Cardiac septum (tissue), 1 donor: Measurements from ENCODE around the gene CD2. TPM values are rescaled to one million over a fixed set of nuclear protein-coding genes. Genes with fewer than 3 reads are reported as not detected.

Source experiments
- DNase-seq: peaks from one replicate; pipeline ENCODE4 v3.0.0-alpha.2; 2020; ENCODE audit warnings: low spot score
- intact Hi-C: fragments of 100-400 bp; cut with DNase I; formaldehyde crosslinking; loops from one replicate; pipeline ENCODE4 v1.14.0; 2022
- long read RNA-seq: library from polyadenylated mRNA; unstranded; transcript quantifications from one replicate; pipeline ENCODE4 v2.0.0, GENCODE V29; 2021
- total RNA-seq: library from RNA; stranded (reverse); fragmentation: NEBNext Ultra II Directional; extraction: Animal tissue kit (Norgen Biotek cat#: 25700); gene quantifications from one replicate; pipeline ENCODE4 v1.2.1, GENCODE V29; 2021
- donor health status: DM: no; HTN: no; CAD: no.

CD2 gene
- total RNA-seq = 0.75 TPM
- long read RNA-seq = 0 reads

GRCh38 chr1:116754198-116754977 is at the start of gene CD2:
TSS of gene CD2 (plus strand) at chr1:116754430. CDS start at chr1:116754493, 63 bp downstream.
- no peak for DNase-seq
- intact Hi-C loops = no loop called here

- no peak for DNase-seq
- intact Hi-C loops = no loop called here
Measured at GRCh38 chr1:116706123-116706522, 48.1 kb upstream of the CD2 start.

DNA sequence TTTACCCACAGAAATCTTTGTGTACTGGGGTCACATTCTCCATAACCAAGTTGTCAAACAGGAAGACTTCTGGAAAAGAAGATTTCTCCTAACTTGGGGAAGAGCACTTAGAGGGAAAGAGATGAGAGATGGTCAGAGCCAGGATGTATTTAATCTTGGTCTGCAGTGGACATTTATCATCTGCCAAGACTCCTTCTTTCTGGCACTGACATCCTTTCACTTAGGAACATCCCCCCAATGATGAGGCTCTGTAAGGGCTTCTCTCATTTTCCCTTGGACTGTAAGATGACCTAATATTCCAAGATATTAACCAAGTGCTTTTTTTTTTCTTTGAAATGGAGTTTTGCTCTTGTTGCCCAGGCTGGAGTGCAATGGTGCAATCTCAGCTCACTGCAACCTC is 47.4 kb upstream of the CD2 start:
- DNase-seq = no peak
- intact Hi-C loops = no loop called here

GRCh38 chr1:116708255-116708900 is 45.9 kb upstream of the CD2 start:
- intact Hi-C loops = no loop called here
- no peak for DNase-seq

- intact Hi-C loops = no loop called here
- no peak for DNase-seq
Measured at GRCh38 chr1:116709666-116710167, 44.5 kb upstream of the CD2 start.

DNA sequence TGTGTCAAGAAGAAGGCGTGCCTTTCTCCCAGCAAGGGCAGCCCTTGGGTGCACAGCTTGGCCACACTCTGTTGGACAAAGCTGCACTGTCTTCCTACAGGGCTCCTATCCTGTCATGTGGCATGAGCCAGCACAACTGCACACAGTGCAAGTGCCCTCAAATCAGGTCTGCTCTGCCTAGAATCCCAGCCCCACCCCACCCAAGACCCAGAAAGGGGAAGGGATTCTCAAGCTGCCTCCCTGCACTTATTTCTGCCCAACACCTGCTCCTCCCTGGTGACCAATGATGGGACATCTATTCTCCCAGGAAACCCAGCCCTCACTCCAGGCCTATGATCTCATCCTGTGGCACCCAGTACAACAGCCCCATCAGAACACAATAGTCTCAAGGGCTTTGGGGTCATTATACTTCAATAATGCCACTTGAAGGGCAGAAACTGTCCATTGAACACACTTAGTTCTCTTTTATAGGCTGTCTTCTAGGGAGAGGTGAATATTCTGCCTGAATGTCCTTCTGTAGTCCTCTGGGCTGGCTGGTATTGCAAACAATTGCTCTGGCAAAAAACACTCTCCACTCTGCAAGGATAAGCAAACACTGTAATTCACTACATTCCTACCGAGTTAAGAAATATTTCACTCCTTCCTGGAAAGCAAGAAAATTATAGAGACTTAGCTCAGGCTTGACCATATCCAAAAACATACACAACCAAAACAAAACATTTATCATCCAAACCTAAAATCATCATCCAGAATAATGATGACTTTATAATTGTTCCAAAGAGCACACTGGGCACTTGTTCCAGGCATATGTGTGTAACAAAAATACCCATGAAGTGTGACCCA is 43.6 kb upstream of the CD2 start:
- DNase-seq = no peak
- intact Hi-C loops = no loop called here

GRCh38 chr1:116711263-116711840 is 42.9 kb upstream of the CD2 start:
- DNase-seq = no peak
- intact Hi-C loops = no loop called here

GRCh38 chr1:116712510-116712909 is 41.7 kb upstream of the CD2 start:
- no peak for DNase-seq
- intact Hi-C loops = no loop called here

GRCh38 chr1:116713474-116713873 is 40.8 kb upstream of the CD2 start:
- intact Hi-C loops = no loop called here

DNA sequence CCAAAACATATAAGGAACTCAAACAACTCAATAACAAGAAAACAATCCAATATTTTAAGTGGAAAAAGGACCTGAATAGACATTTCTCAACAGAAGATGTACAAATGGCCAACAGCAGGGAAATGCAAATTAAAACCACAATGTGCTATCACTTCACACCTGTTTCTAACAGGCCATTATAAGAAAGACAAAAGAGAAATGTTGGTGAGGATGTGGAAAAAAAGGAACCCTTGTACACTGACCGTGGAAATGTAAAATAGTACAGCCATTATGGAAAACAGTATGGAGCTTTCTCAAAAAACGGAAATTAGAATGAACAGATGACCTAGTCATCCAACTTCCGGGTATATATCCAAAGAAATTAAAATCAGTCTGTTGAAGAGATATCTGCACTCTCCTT is 37.8 kb upstream of the CD2 start:
- no peak for DNase-seq
- intact Hi-C loops = no loop called here

More at GRCh38 chr1:116713474-116713873, 40.8 kb upstream of the CD2 start:
- no peak for DNase-seq

GRCh38 chr1:116717318-116717717 is 36.9 kb upstream of the CD2 start:
- intact Hi-C loops = no loop called here
- DNase-seq = no peak

- intact Hi-C loops = no loop called here
Measured at GRCh38 chr1:116720364-116721038, 33.7 kb upstream of the CD2 start.

DNA sequence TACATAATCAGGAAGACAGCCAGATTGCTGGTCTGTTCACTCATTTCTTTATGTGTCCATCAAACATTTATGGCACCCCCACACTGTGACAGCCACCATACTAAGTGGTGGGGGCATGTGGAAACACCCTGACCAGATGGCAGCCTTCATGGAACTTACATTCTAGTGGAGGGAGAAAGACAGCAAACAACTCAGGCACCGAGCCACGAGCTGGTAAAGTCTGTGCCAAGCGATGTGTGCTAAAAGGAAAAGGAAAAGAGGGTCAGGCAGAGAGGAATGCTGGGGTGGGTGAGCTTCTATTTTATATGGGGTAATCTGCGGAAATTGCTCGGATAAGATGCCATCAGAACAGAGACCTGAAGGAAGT is 33.2 kb upstream of the CD2 start:
- intact Hi-C loops = no loop called here
- no peak for DNase-seq

More at GRCh38 chr1:116720364-116721038, 33.7 kb upstream of the CD2 start:
- DNase-seq = no peak

DNA sequence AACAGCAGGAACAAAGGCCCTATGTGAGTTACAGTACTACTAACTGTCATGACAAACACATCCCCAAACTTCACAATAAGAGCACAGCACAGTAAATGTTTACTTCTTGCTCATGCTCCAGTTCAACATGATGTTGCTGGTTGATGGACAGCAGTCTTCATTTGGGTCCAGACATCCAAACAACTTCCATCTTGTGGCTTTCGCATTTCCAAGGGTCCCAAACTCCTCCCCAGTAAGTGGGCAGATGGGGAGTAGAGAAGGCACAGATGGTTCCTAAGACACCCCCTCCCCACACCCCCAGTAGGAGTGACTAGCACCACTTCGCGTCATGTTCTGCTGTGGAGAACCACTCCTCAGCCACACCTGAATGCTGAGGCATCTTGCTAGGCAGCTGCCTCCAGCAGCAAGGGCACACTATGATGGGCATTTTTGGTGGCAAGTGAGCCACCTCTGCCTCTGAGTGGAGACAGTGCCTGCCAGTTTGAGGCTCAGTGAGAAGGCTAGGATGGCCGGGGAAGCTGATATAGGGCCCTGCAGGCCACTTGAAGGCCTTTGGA is 32.7 kb upstream of the CD2 start:
- DNase-seq = no peak
- intact Hi-C loops = no loop called here

DNA sequence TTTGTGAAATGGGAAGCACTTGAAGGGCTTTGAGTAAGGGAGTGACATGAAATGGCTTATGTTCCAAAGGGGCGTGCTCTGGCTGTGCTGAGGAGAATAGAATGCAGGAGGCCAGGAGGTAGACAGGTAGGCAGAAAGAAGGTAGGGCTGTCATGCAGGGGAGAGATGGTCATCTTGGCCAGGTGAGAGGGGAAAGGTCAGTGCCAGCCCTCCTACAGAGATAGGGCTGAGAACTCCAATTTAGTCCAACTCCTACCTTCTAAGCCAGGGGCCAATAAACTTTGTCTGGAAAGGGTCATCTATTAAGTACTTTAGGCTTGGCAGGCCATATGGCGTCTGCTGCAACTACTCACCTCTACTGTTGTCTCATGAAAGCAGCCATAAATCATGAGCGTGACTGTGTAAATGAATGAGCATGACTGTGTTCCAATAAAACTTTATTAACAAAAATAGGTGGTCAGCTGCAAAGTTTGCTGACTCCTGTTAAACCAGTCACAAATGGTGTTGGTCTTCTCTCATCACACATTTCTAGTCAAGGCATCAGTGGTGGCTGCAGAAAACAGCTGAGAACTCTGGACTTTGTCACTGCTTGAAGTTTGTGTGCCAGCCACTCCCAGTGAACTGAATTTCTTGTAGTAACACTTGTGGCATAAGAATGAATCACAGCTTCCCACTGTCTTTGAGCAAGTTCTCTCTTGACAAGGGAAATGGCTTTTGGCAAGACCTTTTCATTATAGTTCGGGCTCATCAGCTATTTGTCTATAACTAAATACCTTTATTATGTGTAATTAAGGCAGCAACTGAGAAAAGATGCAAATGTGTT is 32.0 kb upstream of the CD2 start:
- intact Hi-C loops = no loop called here
- DNase-seq = no peak

DNA sequence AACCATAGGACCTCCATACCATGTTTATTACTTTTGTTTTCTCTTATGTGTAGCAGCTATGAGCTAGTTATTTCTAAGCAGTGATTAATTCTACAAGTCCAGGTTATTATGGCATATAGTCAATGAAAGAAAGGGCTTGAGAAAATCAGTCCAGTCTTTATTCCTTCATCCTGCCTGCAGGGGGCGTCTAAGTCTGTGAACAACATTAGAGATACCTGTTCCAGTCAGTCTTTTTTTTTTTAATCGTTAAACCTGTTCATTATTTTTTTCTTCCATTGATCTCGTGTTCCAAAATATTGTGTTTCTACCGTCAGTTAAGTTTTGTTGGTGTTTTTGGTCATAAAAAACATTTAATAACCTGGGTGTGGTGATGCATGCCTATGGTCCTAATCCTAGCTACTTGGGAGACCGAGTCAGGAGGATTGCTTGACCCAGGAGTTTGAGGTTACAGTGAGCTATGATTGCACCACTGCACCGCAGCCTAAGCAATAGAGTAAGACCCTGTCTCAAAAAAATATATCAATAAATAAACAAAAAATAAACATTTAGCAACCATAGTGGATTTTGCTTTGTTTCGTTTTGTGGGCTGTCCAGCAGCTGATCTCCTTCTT is 29.4 kb upstream of the CD2 start:
- intact Hi-C loops = no loop called here
- no peak for DNase-seq

DNA sequence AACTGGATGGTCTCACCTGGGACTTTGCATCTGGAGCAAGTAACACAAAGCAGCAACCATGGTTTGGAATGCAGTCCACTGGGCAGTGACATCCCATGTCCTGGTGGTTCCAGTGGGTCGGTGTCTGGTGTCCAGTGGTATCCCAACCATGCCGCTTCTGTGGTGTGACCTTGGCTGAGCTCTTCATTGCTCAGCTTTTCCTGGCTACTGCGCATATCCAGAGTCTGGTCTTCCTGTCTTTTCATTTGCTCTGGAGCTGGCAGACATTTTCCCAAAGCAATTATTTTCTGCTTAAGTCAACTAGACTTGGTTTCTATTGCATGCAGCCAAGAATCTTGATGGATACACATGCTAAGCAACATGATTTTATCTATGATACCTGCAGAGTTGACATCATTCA is 28.4 kb upstream of the CD2 start:
- DNase-seq = no peak
- intact Hi-C loops = no loop called here
